HepG2 (cell line): ENCODE results near the gene NAP1L4. TPM values are rescaled to one million over a fixed set of nuclear protein-coding genes. Genes with fewer than 3 reads are reported as not detected.

ENCODE experiments used
- ATAC-seq: fragments of 200-7000 bp; cut with Tn5 transposase; 3 replicates; pipeline ENCODE4 v1.9.1; 2020; ENCODE audit warnings: mild to moderate bottlenecking, moderate library complexity
- BruUV-seq: library from RNA; stranded (reverse); fragments of 400-500 nt; replicated peaks from 2 replicates; lab custom pipeline; 2021; lab: Mats Ljungman, UMichigan
- CTCF ChIA-PET: fragments of 300-600 bp; formaldehyde crosslinking; extraction: SDS; loops from one replicate; lab custom pipeline; 2021; ENCODE audit warnings: low total read pairs, inconsistent platforms, low intra/inter-chr PET ratio; lab: Yijun Ruan, JAX
- POLR2A ChIA-PET: fragments of 350-600 bp; sonication (Branson Sonifier 250); formaldehyde crosslinking; loops from one replicate; lab custom pipeline; 2020; ENCODE audit warnings: antibody characterized with exemption, inconsistent platforms; lab: Yijun Ruan, JAX
- DNase-seq: peaks from one replicate; pipeline ENCODE4 v3.0.0-alpha.2; 2015; ENCODE audit warnings: low spot score
- FAIRE-seq: peaks from 3 replicates; lab custom pipeline; 2011; peaks lifted over from hg19 to GRCh38; lab: Jason Lieb, UNC
- H2AFZ ChIP-seq: one replicate; pipeline ENCODE4 v1.6.1; 2011; ENCODE audit warnings: low read length, inconsistent platforms
- H3K27ac ChIP-seq: fragments of 300-600 bp; 3 replicates; pipeline ENCODE4 v1.8.0; 2011; ENCODE audit warnings: mixed run types, mild to moderate bottlenecking, mixed read lengths, low read length, inconsistent platforms; ENCODE audit not compliant: insufficient read depth; ENCODE audit errors: extremely low read length
- H3K27me3 ChIP-seq, 2 experiments: fragments of 200-600 bp in 1 of 2; 2 replicates in 1 of 2; 3 replicates in 1 of 2; pipeline versions ENCODE4 v1.6.0 to v1.8.0; 2011; ENCODE audit warnings: low read length in 2 of 2, mild to moderate bottlenecking in 2 of 2, moderate library complexity in 2 of 2, inconsistent platforms in 1 of 2; ENCODE audit not compliant: insufficient read depth in 2 of 2, control insufficient read depth in 1 of 2
- H3K36me3 ChIP-seq, 2 experiments: fragments of 200-600 bp in 1 of 2; replicated peaks in 1 of 2; 2 replicates in 1 of 2; 3 replicates in 1 of 2; pipeline versions ENCODE4 v1.5.1 to v1.8.0; 2011; ENCODE audit warnings: low read length in 2 of 2, inconsistent platforms in 1 of 2; ENCODE audit not compliant: insufficient read depth in 2 of 2, control insufficient read depth in 1 of 2
- H3K4me1 ChIP-seq: 2 replicates; pipeline ENCODE4 v1.5.1; 2012; ENCODE audit warnings: low read length, inconsistent platforms; ENCODE audit not compliant: insufficient read depth
- H3K4me2 ChIP-seq: 2 replicates; pipeline ENCODE4 v1.6.0; 2011; ENCODE audit warnings: low read depth, low read length, inconsistent platforms
- H3K4me3 ChIP-seq, 3 experiments: fragments of 200-600 bp in 1 of 3; sonication (generic), shearing (Covaris generic) in 1 of 3; replicated peaks in 1 of 3; 2 replicates each; pipeline ENCODE4 v1.5.1; 2011 to 2016; ENCODE audit warnings: low read length in 3 of 3, inconsistent platforms in 2 of 3, low read depth in 2 of 3, mild to moderate bottlenecking in 2 of 3, control low read depth in 1 of 3, mixed read lengths in 1 of 3; ENCODE audit not compliant: insufficient read depth in 1 of 3
- H3K79me2 ChIP-seq: one replicate; pipeline ENCODE4 v1.6.1; 2011; ENCODE audit warnings: low read length, inconsistent platforms; ENCODE audit not compliant: insufficient read depth
- H3K9ac ChIP-seq: 2 replicates; pipeline ENCODE4 v1.6.0; 2011; ENCODE audit warnings: mild to moderate bottlenecking, low read depth, low read length, inconsistent platforms; ENCODE audit not compliant: insufficient read depth
- H3K9me3 ChIP-seq: 2 replicates; pipeline ENCODE4 v1.5.1; 2012; ENCODE audit warnings: mild to moderate bottlenecking, low read length
- H4K20me1 ChIP-seq: 2 replicates; pipeline ENCODE4 v1.6.0; 2011; ENCODE audit warnings: inconsistent platforms, mild to moderate bottlenecking, low read length, moderate library complexity; ENCODE audit not compliant: insufficient read depth
- ARID2 ChIP-seq: sonication (generic); formaldehyde crosslinking; IDR thresholded peaks from 2 replicates; pipeline ENCODE4 v1.8.1; 2022; ENCODE audit warnings: mild to moderate bottlenecking, missing genetic modification reagents, borderline replicate concordance
- ATRX ChIP-seq: sonication (generic); formaldehyde crosslinking; IDR thresholded peaks from 2 replicates; pipeline ENCODE4 v1.4.0; 2020; ENCODE audit warnings: missing genetic modification reagents, borderline replicate concordance
- BHLHE40 ChIP-seq: IDR thresholded peaks from 2 replicates; pipeline ENCODE4 v1.6.1; 2011; ENCODE audit warnings: low read length, improper control_type of control experiment
- CEBPB ChIP-seq: IDR thresholded peaks from 2 replicates; pipeline ENCODE4 v1.6.1; 2011; ENCODE audit warnings: low read depth, low read length, improper control_type of control experiment, borderline replicate concordance
- KLF13 ChIP-seq: sonication (generic); formaldehyde crosslinking; IDR thresholded peaks from 2 replicates; pipeline ENCODE4 v1.4.0; 2020; ENCODE audit warnings: mild to moderate bottlenecking, missing genetic modification reagents
- NCOA2 ChIP-seq: sonication (generic); formaldehyde crosslinking; IDR thresholded peaks from 2 replicates; pipeline ENCODE4 v1.8.0; 2022; ENCODE audit warnings: inconsistent platforms
- NR2F2 ChIP-seq: IDR thresholded peaks from 2 replicates; pipeline ENCODE4 v1.6.1; 2012; ENCODE audit warnings: low read depth, inconsistent platforms, borderline replicate concordance
- TAF15 ChIP-seq: fragments of 200-400 bp; formaldehyde crosslinking; IDR thresholded peaks from one replicate; pipeline ENCODE4 v1.6.1; 2018; ENCODE audit warnings: mild to moderate bottlenecking, low read depth, low read length; ENCODE audit not compliant: poor library complexity, severe bottlenecking
- TCF7L2 ChIP-seq: IDR thresholded peaks from 2 replicates; pipeline ENCODE4 v1.6.1; 2011; ENCODE audit warnings: mild to moderate bottlenecking, low read depth, low read length, moderate library complexity
- ZNF12 ChIP-seq: sonication (generic); formaldehyde crosslinking; IDR thresholded peaks from 2 replicates; pipeline ENCODE4 v1.5.0; 2020; ENCODE audit warnings: missing genetic modification reagents
- ZNF180 ChIP-seq: sonication (generic); formaldehyde crosslinking; IDR thresholded peaks from 2 replicates; pipeline ENCODE4 v1.4.0; 2020; ENCODE audit warnings: low read depth, missing genetic modification reagents, borderline replicate concordance
- ZNF883 ChIP-seq: sonication (generic); formaldehyde crosslinking; IDR thresholded peaks from 2 replicates; pipeline ENCODE4 v1.5.1; 2020; ENCODE audit warnings: mild to moderate bottlenecking, missing genetic modification reagents; ENCODE audit errors: not compliant biosample characterization
- WGBS: methylation state at CpG from one replicate; pipeline ENCODE4 v1.1.6; 2017; ENCODE audit warnings: low lambda C conversion rate; 5-methylcytosine and 5-hydroxymethylcytosine counted together
- in situ Hi-C: cut with HindIII; loops from 2 replicates; pipeline ENCODE4 v1.10.0; 2017; ENCODE audit warnings: low pct_unique_long_range_greater_than_20kb; ENCODE audit not compliant: extremely low pct_ligation_motif_present
- intact Hi-C: fragments of 100-400 bp; cut with micrococcal nuclease; formaldehyde crosslinking; loops from one replicate; pipeline ENCODE4 v1.10.0; 2022; ENCODE audit not compliant: unreplicated experiment
- polyA plus RNA-seq, 8 experiments: library from polyadenylated mRNA; depleted of rRNA in 3 of 8; stranded (reverse) in 7 of 8; unstranded in 1 of 8; fragments of >200 nt; fragmentation: Illumina TruSeq in 4 of 8; extraction: Trizol in 4 of 8; gene quantifications; 2 replicates each; pipeline versions ENCODE4 v1.2.1 to v1.2.3, GENCODE V29; 2011 to 2016; ENCODE audit warnings: low read depth in 4 of 8, missing spikeins in 1 of 8, mixed read lengths in 1 of 8; ENCODE audit not compliant: insufficient read depth in 1 of 8
- total RNA-seq, 5 experiments: library from RNA; depleted of rRNA; stranded (reverse); fragments of >200 nt; fragmentation: Illumina TruSeq; extraction: Trizol; gene quantifications; 2 replicates each; pipeline ENCODE4 v1.2.3, GENCODE V29; 2016; ENCODE audit warnings: low read depth in 1 of 5

NAP1L4 gene
- total and polyA plus RNA-seq, 2 of the 13 experiments (the other 11 are each of a cell fraction or from before 2014, with no cell fraction given) = 64.0 to 186 TPM

DNA sequence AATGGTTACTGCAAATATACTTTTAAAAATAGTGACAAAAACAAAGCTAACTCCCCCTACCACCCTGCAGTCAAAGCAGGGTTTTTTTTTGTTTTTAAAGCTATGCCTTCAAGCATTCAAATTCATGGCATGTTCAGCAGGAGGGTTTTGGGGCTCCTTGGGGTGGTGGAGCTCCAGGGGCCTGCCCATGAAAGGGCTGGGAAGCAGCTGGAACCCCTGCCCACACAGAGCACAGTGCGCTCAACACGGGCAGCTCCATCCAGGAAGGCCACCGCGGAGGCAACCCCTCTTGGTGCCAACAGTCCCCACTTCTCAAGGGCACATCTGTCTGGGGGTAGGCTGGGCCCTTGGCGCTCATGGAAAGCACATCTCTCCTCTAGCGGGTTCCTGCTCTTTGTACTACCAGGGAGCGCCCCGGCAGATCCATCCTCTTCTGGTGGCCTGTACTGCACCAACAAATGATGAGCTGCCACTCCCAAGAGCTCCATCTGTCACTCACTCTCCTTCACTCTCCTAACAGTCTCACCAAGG, 46.3 kb downstream of the NAP1L4 start:
- Histone ChIP-seq H2AFZ (no peak overlapping the region), H3K9me3 (no peaks in the 10 kb centered on the region), H3K36me3 (peaks cover 11 to 75% of the 10 kb centered on the region in 2 experiments), H3K27me3 (no peaks in the 10 kb centered on the region), H4K20me1 (peaks cover 22% of the 10 kb centered on the region), H3K4me2 (no peak overlapping the region), H3K9ac (no peak overlapping the region), H3K4me1 (peaks cover 4% of the 10 kb centered on the region), H3K27ac (no peak overlapping the region), H3K79me2 (no peaks in the 10 kb centered on the region), H3K4me3 (no peak overlapping the region)
- FAIRE-seq (no peak), DNase-seq (no peak), ATAC-seq (no peak)
- ChIA-PET CTCF (no interaction called here), POLR2A (interaction anchor here (0.6 kb wide), 1 partner anchor 10 kb away, joined by 3 read pairs; no protein-coding TSS in a partner anchor)
- BruUV-seq = no TSS peak
- WGBS = 93% methylated on average over 3 of the region's 8 CpGs
- intact Hi-C loops (no loop called here), in situ Hi-C loops (no loop called here)
- TF ChIP-seq CEBPB (no peak), ZNF180 (no peak), KLF13 (CRISPR knock-in tag) (no peak), TCF7L2 (no peak), NR2F2 (no peak), ZNF12 (CRISPR knock-in tag) (no peak), BHLHE40 (no peak), ATRX (CRISPR knock-in tag) (no peak), TAF15 (no peak), ARID2 (CRISPR knock-in tag) (no peak), ZNF883 (CRISPR knock-in tag) (no peak), NCOA2 (CRISPR knock-in tag) (no peak)
